LHCN-M2 (cell line): ENCODE results near the gene ARAP1. TPM values are rescaled to one million over a fixed set of nuclear protein-coding genes. Genes with fewer than 3 reads are reported as not detected.

Experiments used
- DNase-seq: peaks from one replicate; pipeline ENCODE4 v3.0.0-alpha.2; 2012; ENCODE audit warnings: low read depth
- total RNA-seq: library from RNA; depleted of rRNA; stranded (reverse); fragments of >200 nt; gene quantifications from 2 replicates; pipeline ENCODE4 v1.2.3, GENCODE V29; 2014; rRNA removed

Gene ARAP1
- total RNA-seq, 1 experiment from 2014 or later = 51.3 TPM

DNA sequence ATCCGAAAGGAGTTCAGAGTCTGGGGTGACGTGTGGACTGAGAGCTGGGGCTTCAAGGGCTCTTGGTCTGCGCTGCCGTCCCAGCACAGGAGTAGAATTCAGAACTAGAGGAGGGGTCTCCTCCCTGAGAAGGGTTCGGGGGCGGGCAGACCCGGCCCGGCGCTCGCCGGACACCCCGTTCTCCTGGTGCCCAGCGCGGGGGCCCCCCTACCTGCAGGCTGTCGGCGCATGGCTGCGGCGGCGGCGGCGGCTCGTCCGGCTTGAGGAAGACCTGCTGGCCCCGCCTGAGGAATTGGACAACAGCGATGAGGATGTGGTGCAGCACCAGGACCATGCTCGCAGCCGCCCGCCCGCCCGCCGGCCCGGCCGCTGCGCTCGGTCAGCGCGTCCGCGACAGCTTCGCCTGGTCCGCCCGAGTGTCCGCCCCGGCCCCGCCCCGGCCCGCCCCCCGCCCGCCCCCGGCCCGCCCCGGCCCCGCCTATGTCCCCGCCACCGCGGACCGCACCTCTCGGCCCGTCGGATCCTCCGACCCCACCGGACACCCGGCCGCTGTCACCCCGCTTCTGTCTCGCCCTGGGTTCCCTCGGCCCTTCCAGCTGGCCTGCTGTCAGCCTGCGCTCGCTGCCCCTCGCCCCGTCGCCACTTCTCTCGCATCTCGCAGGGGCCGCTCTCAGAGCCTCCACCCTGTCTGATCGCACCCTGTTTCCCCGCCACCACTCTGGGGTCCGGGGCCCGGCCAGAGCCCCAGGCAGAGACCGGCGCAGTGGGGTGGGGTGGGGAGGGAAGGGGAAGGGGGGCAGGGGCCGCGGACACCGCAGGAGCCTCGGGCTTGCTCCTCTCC, 109.9 kb downstream of the ARAP1 start:
- no peak for DNase-seq

DNA sequence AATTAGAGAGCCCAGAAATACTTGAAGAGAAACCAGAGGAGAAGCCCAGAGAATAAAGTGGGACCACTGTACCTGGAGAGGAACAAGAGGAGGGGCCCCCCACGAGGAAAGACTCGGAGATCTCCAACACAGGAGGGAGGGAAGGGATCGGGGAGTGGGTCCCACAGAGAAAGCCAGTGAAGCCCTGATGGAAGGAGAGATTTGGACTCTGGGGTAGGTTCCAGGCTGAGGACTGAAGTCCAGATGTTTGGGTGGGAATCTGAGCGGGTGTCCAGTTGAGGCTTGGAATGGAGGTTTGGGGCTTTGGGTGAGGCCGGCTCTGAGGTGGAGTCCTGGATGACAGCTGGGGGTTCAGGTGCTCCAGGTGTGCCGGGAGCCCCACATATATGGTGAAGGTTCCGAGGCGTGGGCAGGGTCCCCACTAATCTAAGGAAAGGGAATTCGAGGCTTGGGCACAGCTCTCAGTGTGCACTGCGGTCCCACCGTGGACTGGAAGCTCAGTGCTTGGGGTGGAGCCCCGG, 110.6 kb downstream of the ARAP1 start:
- no peak for DNase-seq

DNA sequence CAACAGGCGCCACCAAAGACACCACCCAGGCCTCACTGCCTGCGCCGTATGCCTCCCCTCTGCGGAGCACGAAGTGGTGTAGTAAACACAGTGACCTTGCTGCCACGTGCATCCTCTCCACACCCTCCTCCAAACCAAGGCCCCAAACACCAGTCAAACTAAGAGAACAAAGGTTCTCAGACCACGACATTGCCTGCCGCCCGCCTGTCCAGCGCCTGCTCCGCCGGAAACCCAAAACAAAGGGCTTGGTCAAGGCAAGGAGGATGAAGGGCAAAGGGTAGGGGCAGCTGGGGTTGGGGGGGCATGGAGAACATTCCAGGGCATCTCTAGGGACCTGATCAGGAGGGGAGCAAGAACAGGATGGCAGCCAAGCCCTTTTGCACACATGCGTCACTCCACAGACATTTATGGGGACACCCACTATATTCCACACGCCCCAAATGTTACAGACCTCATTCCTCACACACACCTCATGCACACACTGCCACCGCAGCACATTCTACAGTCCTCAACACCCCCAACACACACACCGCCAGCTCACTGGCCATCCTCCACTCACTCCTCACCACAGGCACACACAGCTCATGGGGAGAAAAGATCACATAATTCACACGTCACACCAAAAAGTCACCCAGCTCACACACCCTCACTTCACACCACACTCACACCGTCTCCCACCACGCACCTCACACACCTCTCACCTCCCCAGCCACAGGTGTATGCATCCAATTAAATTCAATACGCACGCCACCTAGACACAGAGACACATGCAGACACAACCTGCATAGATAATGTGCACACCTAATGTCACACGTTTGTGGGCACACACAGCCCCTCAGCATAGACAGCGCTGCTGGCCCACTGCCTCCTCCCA, 112.5 kb downstream of the ARAP1 start:
- DNase-seq = no peak

DNA sequence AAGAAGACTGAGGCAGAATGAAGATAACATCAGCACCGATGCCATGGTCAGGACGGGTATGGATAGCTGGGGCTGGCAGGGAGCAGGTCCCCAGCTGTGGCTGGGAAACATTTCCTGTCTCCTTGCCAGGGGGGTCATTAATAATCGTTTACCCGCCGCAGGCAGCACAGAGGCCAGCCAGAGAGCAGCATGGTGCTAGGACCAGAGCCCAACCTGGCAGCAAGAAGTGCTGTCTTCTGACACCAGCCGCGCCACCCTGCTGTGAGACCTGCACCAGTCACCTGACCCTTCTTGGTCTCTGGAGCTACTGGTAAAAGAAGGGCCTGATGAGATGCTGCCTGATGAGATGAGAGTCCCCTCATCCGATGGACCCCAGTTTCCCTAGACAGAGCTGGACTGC, 114.3 kb downstream of the ARAP1 start:
- DNase-seq = no peak

DNA sequence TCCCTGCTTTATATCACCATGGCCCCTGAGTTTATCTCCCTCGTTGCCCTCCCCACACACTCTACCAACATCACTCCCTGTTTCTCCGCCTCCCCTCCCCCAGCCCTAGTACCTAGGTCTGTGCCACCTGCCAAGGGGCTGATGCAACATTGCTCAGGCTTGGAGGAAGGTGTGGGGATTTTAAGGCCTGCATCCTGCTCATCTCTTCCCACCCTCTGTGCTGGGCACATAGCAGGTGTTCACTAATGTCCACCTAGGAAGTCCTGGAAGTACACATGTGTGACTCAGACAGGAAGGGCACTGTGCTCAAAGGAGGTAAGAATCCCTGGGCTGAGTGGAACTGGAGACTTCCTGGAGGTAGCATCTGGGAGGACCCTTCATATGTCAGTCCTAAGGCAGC, 115.0 kb downstream of the ARAP1 start:
- DNase-seq = no peak

DNA sequence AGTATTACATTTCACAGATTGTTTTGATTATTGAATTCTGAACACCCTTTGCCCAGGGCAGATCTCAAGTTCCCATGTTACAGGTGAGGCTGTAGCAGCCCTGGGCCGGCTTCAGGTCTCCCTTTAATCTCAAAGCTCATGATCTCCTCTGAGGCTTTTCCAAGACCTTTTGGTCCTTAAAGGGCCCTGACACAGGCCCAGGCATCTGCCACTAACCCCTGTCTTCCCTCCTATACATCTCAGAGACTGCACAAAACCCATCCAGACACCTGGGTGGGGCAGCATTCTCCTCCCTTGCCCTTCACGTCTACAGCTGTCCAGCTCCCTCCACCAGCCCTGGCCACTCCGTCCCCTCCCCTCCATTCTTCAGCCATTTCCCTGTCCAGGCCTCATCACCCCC, 115.8 kb downstream of the ARAP1 start:
- DNase-seq = no peak

DNA sequence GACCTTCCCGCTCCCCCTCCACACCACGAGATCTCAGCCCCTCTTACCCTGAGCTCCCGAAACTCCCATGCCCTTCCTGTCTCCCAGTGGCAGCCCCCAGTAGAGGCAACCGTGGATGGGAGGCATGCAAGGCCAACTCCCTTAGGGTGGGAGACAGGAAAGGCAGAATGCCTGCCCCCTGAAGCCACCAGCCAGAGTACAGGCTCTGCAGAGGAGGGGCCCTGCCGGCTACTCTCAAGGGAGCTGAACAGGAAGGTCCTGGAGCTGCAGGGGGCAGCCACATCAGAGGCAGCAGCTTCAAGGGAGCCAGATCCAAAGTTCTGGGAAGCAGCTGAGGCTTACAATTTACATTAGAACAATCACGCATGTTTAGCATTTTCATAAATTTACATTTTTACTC, 116.3 kb downstream of the ARAP1 start:
- no peak for DNase-seq

DNA sequence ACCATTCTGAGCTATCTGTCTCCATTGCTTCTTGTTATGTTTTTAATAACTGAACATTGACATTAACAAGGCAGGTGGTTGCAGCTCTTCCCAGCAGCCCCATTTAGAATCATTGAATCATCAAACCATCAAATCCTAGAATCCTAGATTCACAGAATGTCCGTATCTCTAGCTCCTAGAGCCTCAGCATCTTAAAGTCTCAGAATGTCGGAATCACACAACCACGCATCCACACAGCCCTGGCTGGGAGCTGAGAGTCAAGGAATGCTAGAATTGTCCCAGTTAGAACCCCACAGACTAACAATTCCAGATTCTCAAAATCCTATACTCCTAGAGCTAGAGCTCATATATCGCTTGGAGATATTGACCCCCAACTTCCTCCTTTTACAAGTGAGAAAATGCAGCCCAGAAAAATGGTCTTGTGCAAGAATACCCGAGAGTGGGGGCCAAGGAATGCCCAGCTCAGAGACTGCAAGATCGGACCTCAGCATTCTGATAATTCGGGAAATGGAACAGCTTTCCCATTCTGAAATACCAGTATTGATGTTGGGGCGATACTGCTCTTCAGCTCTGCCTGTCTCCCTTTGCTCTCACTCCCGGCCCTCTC, 116.8 kb downstream of the ARAP1 start:
- DNase-seq = no peak

Other genes starting within 250 kb of the ARAP1 start
- gene PDE2A, start 78.0 kb downstream of the ARAP1 start, total RNA-seq = 0.06 TPM in 1 of 2 replicates, not detected in the other
- 3.2 and 7.4 TPM in 2 replicates for gene STARD10, start 41.6 kb upstream of the ARAP1 start, total RNA-seq
- gene ATG16L2, start 62.0 kb upstream of the ARAP1 start, total RNA-seq = 8.0 and 9.8 TPM in 2 replicates